Activated naive CD8-positive, alpha-beta T cell treated with anti-CD3 and anti-CD28 coated beads, Interleukin-2, amount 50 U/mL, for 16 hours (primary cell): ENCODE measurements around the gene MRPL19.

Experiments
- DNase-seq: peaks from one replicate; pipeline ENCODE4 v3.0.0-alpha.2; 2020; ENCODE audit warnings: low read depth, low spot score

The MRPL19 gene

DNA sequence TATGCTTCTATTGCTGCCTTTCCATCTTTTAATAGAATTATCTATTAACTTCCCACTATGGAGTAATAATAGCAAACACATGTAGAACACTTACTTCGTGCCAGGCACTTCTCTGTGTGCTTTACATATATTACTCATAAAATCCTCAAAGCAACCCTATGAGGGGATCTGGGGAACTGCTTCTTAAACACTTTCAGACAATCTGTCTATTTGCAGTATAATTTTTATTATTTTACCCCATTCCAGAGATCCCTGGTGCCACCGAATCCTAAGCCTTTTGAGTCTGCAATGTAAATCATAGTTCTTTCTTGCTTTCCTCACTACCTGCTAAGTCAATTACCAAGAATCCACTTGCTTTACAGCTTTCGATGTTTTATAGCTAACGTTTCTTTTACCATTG is 89.7 kb downstream of the MRPL19 start:
- DNase-seq: no peak

GRCh38 chr2:75737961-75738360 is 91.4 kb downstream of the MRPL19 start:
- DNase-seq: no peak
